Right lobe of liver (tissue), 4 donors: ENCODE results near the gene KRT81.

Experiments
- CTCF ChIP-seq, 4 donors: fragments of 200-600 bp in 3 of 4; fragments of 450-650 bp in 1 of 4; IDR thresholded peaks; one replicate each; pipeline versions ENCODE4 v1.5.1 to v1.8.0; 2016 to 2022; ENCODE audit warnings: antibody characterized with exemption in 4 of 4, mild to moderate bottlenecking in 2 of 4
- POLR2A ChIP-seq: fragments of 450-650 bp; IDR thresholded peaks from one replicate; pipeline ENCODE4 v1.6.1; 2017; ENCODE audit warnings: antibody characterized with exemption, mild to moderate bottlenecking
- donor health status: DM: no; HTN: no; CAD: no.
- donor health status: DM: no; HTN: no; CAD: no.
- donor health status: DM: no; HTN: yes; CAD: no.

- TF ChIP-seq POLR2A, result no peak
- TF ChIP-seq CTCF (IDR thresholded peaks at IDR 0.05), result no peak
Observed at GRCh38 chr12:52255926-52256583, 35.3 kb downstream of the KRT81 start.
